ENCODE measurements around the gene RANBP17.
"Not testable (repeated sequence)": the region's sequence is repeated elsewhere in the genome, so short reads cannot be mapped to it uniquely, and the experiment has no call there.

RANBP17 gene

DNA sequence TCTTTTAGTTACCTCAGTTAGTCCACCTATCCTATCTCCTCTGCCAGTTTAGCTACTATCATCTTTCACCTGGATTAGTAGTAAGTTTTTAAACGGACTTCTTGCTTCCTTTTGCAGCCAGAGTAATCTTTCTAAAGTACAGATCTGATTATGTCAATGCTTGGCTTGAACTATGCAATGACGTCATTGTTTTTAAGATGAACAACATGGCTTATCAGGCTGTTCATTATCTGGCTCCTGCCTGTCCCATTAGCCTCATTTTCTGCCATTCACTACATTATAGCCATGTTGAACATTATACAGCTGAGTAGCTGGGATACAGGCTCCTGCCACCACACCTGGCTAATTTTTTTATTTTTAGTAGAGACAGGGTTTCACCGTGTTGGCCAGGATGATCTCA, 98.7 kb downstream of the RANBP17 start:
- DNase-seq: no peak

DNA sequence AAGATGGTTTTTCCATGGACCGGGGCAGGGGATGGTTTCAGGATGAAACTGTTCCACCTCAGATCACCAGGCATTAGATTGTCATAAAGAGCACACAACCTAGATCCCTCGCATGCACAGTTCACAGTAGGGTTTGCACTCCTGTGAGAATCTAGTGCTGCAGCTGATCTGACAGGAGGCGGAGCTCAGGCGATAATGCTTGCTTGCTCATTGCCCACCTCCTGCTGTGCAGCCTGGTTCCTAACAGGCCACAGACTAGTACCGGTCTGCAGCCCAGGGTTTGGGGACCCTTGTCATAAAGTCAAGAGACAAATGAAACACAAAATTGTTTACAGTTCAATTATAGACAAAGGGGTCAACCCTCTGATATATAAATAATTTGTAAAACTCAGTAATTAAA, 101.7 kb downstream of the RANBP17 start:
- no peak for DNase-seq

DNA sequence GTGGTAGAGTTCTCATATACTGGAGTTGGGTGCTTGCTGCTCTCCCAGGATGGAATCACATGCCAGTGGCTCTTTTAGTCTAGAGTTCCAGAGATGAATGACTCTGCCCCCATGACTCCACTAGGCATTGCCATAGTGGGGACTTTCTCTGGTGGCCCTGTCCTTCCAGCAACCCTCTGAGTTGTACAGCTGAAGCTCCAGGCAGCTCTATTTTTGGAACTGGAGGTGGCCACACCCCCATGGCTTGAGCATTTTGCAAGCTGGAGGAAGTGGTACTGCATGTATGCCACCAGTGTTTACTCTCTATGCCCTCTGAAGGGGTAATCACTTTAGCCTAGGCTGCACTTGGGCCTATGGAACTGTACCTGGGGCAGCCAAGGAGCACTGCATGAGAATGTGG, 112.6 kb downstream of the RANBP17 start:
- no peak for DNase-seq

DNA sequence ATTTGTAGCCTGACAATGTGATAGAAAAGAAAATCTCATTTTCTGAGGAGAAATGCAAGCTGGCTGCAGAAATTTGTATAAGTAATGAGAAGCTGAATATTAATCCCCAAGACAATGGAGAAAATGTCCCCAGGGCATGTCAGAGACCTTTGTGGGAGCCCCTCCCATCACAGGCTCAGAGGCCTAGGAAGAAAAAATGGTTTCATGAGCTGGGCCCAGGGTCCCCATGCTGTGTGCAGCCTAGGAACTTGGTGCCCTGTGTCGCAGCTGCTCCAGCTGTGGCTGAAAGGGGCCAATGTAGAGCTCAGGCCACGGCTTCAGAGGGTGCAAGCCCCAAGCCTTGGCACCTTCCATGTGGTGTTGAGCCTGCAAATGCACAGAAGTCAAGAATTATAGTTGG, 118.4 kb downstream of the RANBP17 start:
- DNase-seq: not testable (repeated sequence)

DNA sequence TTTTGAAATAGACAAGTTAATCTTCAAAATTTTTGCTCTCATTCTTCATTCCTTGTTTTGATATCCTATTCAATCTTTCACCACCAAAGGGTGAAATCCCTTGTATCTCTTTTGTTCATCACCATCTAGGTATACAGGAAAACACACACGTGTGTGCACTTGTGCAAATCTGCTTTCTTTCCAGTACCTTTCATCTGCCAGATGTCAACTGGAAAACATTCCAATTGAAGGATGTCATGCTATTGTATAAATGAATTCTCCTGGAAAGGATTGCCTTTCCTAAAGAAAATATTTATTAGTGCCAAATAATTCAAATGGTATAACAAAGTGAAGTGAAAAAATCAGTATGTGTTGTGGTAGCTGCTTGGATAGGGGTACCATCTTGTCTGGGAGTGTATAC, 123.7 kb downstream of the RANBP17 start:
- DNase-seq: no peak

DNA sequence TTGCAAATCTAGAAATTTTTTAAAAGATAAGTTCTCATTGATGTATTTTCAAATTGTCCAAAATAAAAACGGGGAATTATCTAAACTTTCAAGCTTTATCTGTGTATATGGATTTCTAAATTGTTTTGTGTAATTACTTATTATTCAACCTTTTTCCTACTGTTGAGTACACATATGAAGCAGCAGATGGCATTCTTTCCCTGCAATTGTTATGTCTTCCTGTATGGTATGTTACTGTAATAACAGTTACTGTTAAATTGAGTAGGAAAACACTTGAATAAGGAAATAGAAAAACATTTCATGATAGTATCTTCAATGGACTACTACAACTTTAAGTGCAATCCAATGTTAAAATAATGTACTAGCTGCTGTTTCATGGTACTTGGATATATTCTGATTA, 124.8 kb downstream of the RANBP17 start:
- peak; percentile 33 to 65 for DNase-seq

DNA sequence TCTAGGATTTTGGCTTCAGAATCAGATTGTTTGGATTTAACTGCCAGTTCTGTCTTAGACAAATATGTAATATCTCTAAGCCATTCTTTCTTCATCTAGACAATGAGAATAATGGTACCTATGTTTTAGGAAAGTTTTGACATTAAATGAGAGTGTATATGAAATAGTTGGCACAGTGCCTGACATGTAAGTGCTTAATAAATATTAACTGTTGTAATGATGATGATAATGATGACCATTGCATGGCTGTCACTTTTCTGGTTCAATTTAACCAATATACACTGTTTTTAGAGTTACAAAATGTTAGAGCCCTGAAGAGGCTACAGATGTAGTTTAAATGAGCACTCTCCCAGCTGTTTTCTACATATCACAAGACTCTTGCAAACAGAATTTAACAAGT, 131.7 kb downstream of the RANBP17 start:
- DNase-seq: no peak

DNA sequence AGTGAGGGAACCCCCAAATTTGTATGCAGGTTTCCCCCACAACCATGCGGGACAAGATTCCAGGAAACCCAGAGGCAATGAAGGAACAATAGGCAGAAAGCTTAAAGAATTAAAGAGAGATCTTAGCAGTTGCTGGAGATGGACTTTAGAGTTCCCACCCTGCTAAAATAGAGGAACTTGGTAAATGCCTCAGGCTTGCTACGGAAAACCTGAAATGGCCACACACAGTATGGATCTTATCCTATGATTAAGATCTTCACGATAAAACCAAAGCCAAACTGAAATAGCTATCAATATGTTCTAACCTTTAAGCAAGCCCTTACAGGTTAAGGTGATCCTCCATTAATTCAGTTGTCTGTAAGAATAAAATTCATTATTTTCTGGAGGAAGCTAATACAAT, 148.3 kb downstream of the RANBP17 start:
- peak; percentile 19 to 54 for DNase-seq

DNA sequence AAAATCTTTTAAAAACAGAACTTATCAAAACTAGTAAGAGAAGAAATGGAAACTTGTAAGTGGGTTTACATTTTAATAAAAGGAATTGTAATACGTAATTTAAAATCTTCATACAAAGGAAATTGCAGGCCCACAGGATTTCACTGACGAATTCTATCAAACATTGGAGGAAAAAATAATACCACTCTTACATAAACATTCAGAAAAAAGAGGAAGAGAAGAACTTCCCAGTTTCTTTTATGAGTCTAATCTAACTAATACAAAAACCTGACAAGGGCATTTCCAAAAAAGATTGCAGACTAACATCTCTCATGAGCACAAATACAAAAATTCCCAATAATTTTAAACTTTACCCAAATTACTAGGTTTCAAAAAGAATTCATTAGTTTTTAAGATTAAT, 149.0 kb downstream of the RANBP17 start:
- peak; percentile 50 to 54 for DNase-seq

DNA sequence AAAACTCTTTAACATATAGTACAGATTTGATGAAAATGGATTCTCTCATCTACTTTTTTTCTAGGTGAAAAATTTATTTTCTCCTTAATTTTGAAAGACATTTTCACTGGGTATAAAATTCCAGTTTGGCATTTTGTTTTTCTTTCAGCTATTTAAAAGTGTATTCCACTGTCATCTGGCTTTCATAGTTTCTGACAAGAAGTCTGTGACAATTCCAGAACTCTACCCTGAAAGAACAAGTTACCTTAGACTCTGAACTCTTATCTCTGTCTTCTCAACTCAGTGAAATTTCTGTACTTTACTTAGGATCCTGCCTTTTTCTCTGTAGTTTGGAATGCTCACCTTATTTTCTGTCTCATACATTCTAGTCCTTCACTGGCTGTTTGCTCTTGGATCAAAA, 161.7 kb downstream of the RANBP17 start:
- peak in 1 of 2 experiments; percentile 12 for DNase-seq

DNA sequence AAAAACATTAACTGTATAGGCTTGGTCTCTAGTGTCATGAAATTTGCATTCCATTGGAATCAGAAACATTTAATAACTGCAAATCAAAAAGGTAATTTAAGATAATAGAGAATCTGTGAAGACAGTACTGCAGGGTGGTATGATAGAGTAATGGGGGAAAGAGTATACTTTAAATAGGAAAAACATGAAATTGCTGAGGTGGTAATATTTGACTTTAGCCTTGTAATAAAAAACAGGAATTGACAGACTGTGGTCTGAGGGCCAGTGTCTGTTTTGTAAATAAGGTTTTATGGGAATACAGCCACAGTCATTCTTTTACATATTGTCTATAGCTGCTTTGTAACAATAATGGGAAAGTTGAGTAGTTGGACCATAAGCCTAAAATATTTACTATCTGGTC, 162.3 kb downstream of the RANBP17 start:
- DNase-seq: no peak

DNA sequence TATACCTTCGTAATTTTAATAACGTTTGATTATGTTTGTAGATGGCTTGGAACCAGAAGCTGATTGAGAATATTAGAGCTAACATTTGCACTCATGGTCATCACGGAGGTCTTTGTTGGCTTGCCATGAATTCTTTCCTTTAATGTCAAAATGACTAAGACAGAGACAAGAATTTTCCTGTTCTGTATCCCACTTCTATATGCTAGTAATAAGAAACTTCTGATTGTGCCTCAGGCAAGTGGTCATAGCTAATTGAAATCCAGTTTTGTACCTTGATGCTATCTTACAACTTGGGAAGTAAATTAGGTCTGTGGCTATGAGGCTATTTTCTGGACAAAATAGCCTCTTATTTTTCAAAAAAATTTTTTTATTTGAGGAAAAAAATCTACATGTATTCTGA, 167.6 kb downstream of the RANBP17 start:
- DNase-seq: no peak

DNA sequence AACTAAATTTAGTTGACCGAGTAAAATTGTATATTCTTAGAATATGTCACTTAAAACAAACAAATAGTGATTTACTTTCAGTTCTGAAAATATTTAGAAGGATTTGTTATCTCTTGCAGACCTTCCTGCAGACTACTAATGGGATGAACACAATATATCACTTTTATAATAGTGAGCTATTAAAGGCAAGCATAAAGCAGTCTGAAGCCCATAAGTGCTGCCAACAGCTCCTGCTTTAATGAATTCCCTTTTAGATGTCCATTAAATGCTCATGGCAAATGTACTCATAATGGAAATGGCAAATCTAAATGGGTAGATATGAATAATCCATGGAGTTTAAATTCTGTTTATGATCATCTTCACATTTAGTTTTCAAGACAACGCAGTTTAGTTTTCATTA, 170.2 kb downstream of the RANBP17 start:
- DNase-seq: no peak

DNA sequence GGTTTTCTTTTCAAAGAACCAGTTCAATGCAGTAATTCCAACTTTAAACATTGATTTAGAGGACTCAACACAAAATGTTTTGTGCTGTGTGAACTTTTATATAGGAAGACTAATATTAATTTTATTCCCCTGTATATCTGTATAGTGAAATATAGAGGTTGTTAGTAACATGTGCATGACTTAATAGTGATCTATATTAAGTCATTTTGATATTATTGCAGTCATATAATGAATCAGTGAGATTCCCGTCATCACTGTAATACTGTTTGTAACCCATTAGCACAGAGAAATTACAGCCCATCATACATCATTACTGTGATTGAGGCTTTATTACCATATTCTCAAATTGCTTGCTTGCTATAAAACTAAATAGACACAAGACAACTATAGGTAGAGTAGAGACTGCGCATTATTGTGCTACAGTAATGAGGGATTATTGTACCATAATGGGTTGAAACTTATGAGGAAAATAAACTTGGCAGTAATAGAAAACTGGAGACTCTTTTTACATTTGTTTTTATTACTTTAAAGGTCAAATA, 170.7 kb downstream of the RANBP17 start:
- DNase-seq: no peak

DNA sequence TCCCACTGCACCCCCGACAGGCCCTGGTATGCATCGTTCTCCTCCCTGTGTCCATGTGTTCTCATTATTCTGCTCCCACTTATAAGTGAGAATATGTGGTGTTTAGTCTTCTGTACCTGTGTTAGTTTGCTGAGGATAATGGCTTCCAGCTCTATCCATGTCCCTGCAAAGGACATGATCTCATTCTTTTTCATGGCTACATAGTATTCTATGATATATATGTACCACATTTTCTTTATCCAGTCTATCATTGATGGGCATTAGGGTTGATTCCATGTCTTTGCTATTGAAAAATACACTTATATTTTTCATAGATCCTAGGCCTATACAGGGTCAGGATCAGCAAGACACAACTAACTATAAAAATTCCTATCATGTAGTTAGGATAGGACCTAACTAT, 180.1 kb downstream of the RANBP17 start:
- DNase-seq: not testable (repeated sequence)

DNA sequence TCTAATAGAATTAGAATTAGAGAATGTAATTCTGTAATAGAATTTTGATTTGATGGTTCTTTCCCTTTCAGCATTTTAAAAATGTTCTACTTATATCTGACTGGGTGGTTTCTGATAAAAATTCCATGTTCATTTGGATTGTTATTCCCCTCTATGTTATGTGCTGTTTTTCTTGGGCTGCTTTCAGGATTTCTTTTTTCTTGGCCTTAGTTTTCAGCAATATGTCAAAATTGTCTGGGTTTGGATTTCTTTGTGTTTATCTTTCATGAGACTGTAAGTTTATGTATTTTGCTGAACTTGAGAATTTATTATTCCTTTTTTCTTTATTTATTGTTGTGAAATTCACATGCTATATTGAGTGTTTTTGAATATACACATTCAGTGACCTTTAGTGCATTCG, 189.1 kb downstream of the RANBP17 start:
- no peak for DNase-seq

DNA sequence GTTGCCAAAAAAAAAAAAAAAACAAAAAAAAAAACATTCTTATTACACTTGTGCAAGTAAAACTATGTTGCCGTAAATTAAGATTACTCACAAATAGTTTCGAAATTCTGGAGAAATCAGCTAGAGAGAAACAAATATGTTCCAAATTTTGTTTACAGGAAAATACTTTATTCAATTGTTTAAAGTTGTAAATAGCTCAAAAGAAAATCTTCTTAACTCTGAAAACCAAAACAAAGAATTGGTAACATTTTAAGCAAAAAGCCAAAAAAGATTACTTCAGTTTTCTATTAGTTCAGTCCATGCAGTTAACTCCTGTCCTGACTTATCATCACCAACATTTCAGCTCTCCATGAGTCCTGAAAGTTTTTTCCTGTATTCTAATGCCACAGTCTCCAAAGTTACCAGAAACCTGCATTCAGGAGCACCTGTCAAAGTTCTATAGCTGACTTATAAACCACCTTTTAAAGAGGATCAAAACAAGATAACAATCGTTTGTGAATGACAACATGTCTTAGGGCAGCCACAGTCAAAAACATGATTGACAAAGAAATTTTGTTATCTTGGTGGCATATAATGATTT, 194.1 kb downstream of the RANBP17 start:
- no peak for DNase-seq

DNA sequence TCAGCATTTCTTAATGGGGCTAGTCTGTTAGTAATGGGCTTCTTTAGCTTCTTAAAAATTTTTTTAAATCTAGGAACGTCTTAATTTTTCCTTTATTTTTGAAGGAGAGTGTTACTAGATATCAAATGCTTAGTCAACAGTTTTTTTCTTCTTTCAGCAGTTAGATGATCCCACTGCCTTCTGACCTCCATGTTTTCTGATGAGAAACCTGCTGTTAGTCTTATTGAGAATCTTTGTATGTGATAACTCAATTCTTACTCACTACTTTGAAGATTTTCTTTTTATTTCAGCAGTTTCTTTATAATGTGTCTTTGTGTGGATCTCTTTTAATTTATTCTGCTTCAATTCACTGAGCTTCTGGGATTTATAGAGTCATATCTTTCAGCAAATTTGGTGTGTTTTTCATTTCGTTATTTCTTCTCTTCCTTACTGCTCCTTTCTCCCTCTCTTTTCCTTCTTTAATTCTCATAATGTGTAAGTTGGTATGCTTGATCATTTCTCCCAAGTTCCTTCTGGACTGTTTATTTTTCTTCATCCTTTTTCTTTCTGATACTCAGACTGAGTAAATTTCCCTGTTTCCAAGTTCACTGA, 205.8 kb downstream of the RANBP17 start:
- no peak for DNase-seq

DNA sequence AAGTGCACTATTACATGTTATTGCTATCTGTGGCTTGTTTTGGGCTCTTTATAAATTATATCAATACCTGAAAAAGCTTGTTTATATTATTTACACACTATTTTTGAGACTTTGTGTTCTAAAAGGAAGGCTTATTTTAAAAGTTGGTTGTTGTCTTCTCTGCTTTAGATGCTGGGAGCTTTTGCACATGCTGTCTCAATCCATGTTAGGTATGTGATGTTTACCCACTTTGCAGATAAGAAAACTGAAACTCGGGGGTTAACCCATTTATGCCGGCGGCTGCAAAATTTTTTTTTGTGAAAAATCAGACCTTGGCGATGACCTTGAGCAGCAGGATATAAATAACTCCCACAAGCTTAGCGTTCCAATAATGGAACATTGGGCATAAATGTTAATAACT, 212.9 kb downstream of the RANBP17 start:
- DNase-seq: no peak

DNA sequence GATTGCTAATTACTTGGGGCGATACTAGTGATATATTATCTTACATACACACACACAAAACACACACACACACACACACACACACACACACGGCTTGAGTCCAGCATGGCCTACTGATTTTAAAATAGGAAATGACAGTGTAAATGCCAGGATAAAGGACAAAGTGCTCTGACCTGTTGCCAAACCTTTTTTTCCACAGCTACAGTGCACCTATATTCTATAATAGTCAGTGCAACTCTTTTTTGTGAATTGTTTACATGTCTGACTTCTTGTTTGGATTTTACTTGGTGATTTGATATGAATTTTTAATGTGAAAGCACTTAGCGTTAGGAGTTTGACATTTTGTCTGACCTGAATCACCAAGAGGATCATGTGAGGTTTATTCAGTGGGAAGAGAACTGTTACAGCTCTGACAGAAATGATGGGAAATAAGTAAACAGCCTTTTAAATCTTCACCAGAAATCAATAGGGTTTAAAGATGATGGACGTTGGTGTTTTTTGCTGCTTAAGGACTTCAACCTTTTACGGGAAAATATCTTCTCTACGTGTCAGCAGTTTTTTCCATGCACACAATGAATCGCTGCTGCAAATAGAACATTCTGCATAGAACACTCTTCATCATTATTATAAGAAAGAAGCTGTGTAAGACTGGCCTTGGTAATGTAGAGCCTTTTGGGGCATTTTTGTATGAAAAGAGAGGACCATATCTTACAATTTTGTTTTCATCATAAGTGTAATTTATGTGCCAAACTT, 218.5 kb downstream of the RANBP17 start:
- DNase-seq: no peak

DNA sequence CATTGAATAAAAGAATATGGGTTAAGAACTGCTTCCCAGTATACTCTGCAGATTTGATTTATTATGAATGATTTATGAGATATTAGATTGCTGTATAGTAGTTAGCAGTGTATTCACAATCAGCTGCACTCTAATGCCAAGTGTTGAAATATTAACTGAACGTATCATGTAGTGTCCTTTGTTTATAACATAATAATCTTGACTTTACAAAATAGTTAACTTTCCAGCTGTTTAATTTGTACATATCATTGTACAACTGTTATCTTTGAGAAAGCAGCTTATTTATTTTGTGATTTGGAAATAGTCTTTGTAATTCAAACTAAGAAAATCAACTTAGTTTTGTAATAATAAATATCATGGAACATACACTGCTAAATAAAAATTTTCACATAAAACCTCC, 219.5 kb downstream of the RANBP17 start:
- no peak for DNase-seq

DNA sequence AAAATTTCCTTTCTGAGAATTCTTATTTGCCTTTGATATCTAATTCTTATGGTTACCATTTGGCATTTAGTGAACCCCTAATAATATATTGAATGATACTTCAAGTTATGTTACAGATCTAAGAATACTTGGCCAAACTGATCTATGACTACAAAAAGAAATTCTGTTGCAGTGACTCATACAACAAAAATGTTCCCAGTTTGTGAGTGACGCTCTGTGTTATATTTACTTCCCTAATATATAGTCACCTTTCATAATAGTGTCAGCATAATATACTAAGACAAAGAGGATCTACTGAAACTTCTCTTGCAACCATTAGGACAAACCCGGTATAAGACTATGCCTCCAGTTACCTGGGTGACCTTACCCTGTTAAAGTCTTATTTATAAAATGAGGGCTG, 230.4 kb downstream of the RANBP17 start:
- DNase-seq: no peak

DNA sequence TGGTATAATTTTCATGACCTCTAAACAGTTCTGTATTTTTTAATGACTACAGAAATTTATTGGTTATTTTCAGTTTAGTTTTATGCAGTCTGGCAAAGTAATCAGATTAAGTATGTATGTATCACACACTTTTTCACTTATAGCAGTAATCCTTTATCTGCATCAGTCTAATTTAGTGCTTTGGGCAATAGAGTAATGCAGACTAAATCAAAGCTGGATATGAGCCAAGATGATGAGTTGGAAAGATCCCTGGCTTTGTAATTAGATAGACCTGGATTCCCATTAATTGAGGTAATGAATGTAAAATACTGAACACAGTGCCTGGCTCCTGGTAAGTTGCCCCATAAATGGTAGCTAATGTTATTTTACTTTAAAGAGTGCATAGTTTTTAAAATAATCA, 231.8 kb downstream of the RANBP17 start:
- DNase-seq: no peak

DNA sequence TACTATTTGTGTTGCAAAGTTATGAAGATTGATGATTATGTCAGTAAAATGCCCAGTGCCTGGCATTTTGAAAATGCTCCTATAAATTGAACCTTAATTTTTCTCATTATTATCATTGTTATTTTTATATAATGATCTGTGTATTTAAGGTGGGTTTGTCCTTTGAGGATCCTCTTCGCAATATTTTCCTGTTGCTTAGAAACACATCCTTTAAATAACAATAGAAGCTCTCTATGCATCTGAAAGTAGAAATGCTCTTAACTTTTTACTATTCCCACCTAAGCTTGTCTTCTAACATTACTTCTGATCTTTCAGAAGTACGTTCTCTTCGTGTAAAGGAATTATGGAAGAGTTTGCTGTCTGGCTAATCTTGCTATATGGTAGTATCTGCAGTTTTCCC, 232.5 kb downstream of the RANBP17 start:
- no peak for DNase-seq

Measured in Kasumi-1 (cell line).